ENCODE results near the gene FKBP4. TPM values are rescaled to one million over a fixed set of nuclear protein-coding genes. Genes with fewer than 3 reads are reported as not detected.

Gene FKBP4
- total RNA-seq, 1 donor from 2014 or later: 36.5 TPM

DNA sequence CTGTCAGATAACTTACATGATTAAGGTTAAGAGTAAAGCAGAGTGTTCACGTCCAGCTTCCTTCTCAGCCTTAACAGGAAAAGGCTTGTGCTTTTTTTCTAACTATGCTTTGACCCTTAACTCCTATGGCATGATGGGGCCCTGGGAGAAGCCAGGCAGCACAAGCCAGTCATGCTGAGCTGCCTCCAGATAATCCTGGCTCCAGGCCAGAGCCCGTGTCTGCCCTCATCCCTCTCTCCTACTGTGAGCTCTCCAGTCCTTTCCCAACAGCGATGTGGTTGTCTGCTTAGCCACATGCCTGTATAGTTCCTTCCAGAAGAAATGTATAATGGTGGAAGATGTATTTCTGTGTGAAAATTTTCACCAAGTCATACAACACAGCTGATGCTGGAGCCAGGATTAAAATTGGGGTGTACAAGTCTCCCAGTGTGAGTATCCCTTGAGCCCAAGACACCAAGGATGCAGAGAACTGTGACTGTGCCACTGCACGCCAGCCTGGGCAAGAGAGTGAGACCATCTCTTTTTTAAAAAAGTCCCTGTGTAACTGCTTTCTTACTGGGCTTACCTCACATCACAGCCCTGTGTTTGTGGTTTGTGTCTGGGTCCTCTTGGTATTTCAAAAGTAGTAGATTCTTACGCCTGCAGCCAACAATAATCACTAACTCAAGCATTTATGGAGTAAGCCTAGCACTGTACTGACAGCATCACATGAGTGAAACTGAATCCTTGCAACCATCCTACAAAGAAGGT lies 9.8 kb downstream of the FKBP4 start:
- peak; percentile 83 for DNase-seq (ENCODE audit: low spot score)
- intact Hi-C loops (cut with DNase I): no loop called here

GRCh38 chr12:2805143-2805520 lies 10.4 kb downstream of the FKBP4 start:
- intact Hi-C loops (cut with DNase I): no loop called here
- no peak for DNase-seq (ENCODE audit: low spot score)

DNA sequence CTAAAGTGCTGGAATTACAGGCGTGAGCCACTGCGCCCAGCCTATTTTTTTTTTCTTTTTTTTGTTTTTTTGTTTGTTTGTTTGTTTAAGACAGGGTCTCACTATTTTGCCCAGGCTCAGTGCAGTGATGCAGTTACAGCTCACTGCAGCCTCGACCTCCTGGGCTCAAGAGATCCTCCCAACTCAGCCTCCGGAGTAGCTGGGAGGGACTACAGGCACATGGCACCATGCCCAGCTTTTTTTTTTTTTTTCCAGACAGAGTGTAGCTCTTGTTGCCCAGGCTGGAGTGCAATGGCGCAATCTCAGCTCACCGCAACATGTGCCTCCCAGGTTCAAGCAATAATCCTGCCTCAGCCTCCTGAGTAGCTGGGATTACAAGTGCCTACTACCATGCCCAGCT lies 11.9 kb downstream of the FKBP4 start:
- DNase-seq (ENCODE audit: low spot score): no peak
- intact Hi-C loops (cut with DNase I): no loop called here

GRCh38 chr12:2811801-2812200 lies 17.0 kb downstream of the FKBP4 start:
- intact Hi-C loops (cut with DNase I): loop anchor here (1.0 kb wide), 1 partner anchor 16 kb away; no protein-coding TSS in a partner anchor
- DNase-seq (ENCODE audit: low spot score): no peak

GRCh38 chr12:2812290-2813213 lies 17.8 kb downstream of the FKBP4 start, which contains the start of gene ITFG2:
Gene ITFG2, plus strand, starts transcription at chr12:2812668. Its CDS starts 93 bp downstream, at chr12:2812761.
- intact Hi-C loops (cut with DNase I): loop anchor here (1.0 kb wide), 1 partner anchor 16 kb away; no protein-coding TSS in a partner anchor
- peak; percentile 99 for DNase-seq (ENCODE audit: low spot score)

DNA sequence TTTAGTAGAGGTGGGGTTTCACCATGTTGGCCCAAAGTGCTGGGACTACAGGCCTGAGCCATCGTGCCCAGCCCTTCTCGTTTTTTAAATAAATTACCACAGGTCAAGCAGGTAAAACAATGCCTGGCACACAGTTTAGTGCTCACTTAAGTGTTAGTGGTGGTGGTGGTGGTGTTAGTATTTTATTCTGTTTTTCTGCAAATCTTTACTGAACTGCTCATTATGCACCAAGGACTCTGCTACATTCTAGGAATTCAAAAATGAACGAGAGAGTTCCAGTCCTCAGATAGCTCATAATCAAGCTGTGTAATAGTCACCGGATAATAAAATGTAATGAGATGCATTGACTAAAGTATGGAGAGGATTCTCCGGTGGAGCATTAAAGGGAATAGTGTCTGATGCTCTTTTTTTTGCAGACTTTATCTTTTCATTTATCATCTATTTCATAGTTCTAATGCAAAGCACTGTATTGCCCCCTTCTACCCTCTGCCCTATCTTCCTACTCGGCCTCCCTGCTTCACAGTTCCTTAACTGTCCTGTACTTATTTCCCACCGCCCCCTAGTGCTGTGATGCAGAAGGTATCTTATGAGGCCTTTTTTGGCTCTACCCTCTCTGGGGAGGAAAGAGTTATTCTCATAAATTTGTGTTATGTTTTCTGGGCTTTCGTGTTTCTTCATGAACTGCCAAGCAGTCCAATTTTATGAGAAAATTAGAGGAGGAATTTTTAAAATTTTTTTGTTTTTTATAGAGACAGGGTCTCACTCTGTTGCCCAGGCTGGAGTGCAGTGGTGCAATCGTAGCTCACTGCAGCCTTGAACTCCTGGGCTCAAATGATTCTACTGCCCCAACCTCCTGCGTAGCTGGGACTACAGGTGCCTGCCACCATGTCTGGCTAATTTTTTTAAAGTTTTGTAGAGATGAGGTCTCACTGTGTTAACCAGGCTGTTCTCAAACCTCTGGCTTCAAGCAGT lies 18.7 kb downstream of the FKBP4 start:
- no peak for DNase-seq (ENCODE audit: low spot score)
- intact Hi-C loops (cut with DNase I): no loop called here

DNA sequence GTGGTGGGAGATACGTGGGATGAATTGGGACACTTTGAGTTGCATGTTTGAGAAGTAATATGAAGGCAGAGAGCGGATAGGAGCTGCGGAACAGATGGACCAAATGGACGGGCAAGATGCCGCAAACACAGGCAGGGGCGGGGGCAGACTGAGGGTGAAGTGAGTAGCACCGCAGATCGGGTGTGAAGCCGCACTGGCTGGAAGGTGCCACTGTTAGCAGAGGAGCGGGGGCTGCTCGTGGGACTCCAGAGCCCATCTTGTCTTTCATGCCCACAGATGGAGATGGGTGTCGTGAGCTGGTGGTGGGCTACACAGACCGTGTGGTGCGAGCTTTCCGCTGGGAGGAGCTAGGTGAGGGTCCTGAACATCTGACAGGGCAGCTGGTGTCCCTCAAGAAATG lies 25.0 kb downstream of the FKBP4 start:
- DNase-seq (ENCODE audit: low spot score): no peak
- intact Hi-C loops (cut with DNase I): no loop called here

DNA sequence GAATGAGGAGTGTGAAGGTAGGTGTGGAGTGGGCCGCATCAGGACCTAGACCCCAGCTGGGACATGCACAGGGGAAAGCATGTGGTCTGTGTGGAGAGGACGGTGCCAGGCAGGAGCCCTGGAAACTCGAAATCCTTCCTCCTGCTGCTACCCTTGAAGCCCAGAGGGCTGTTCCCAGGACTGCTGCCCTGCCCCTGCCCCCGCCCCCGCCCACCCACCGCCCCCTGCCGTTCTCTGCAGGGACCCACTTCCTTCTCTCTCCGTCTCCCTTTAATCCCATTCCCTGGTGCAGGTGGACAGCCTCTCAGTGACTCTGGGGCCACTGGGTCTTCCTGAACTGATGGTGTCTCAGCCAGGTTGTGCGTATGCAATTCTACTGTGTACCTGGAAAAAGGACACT lies 25.7 kb downstream of the FKBP4 start:
- no peak for DNase-seq (ENCODE audit: low spot score)
- intact Hi-C loops (cut with DNase I): no loop called here

GRCh38 chr12:2823483-2823882 lies 28.7 kb downstream of the FKBP4 start:
- no peak for DNase-seq (ENCODE audit: low spot score)
- intact Hi-C loops (cut with DNase I): no loop called here

DNA sequence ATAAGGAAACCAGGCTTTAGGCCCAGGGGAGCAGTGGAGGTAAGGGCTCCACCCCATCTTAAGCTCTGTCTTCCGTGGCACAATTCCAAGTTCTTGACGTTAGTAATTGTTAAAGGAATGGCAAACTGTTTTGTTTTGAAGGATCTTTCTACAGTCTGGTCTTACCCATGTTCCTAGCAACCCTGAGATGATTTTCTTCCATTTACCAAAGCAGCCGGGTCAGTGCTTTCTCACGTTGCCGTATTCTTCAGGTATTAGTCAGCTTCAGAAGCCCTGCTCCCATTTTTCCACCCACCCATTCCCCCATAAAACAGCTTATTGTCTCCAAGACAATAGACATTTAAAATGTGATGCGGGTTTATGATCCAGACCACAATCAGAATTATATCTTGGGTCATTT lies 29.8 kb downstream of the FKBP4 start:
- intact Hi-C loops (cut with DNase I): no loop called here
- no peak for DNase-seq (ENCODE audit: low spot score)

GRCh38 chr12:2825132-2825531 lies 30.4 kb downstream of the FKBP4 start:
- intact Hi-C loops (cut with DNase I): no loop called here
- DNase-seq (ENCODE audit: low spot score): no peak

- intact Hi-C loops (cut with DNase I): no loop called here
- no peak for DNase-seq (ENCODE audit: low spot score)
These were observed 31.3 kb downstream of the FKBP4 start for GRCh38 chr12:2826036-2826435.

- intact Hi-C loops (cut with DNase I): no loop called here
- DNase-seq (ENCODE audit: low spot score): no peak
These were observed 32.1 kb downstream of the FKBP4 start for GRCh38 chr12:2826721-2827515.

DNA sequence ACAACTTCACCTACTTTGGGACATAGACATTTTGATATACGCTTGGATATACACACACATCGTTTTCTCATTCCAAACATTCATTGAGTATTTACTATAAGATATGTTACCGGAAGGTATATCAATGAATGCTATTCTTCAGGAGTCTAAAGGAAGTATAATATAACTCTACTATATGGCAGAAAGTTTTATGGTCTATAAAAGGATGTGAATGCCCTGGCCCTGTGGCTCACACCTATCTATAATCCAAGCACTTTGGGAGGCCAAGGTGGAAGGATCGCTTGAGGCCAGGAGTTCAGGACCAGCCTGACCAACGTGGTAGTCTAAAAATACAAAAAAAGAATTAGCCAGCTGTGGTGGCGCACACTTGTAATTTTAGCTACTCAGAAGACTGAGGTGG lies 34.5 kb downstream of the FKBP4 start:
- DNase-seq (ENCODE audit: low spot score): no peak
- intact Hi-C loops (cut with DNase I): no loop called here

DNA sequence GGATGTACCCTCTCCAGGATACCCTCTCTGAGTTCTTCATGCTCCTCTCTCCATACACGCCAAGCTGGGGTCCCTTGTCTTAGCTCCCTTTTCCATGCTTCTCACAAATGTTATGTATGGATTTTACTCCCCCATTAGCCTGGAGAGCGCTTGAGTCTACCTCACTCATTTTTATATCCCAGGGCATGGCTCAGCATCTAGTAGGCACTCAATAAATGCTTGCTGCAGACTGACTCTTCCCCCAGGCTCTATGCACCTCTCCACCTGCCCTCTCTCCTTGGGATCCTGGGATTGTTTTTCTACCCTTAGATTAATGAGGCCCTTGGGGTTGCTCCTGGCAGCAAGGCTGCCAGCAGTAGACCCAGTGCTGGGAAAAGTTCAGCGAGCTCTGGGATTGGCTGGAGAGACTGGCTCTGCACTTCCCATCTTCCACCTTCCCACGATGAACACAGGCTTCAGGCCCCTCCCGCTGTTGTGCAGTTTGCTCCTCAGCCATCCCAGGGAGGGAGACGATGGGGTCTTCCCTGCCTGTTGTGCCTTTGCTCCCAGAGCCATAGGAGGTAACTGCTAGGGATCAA lies 37.9 kb downstream of the FKBP4 start:
- DNase-seq (ENCODE audit: low spot score): no peak
- intact Hi-C loops (cut with DNase I): no loop called here

DNA sequence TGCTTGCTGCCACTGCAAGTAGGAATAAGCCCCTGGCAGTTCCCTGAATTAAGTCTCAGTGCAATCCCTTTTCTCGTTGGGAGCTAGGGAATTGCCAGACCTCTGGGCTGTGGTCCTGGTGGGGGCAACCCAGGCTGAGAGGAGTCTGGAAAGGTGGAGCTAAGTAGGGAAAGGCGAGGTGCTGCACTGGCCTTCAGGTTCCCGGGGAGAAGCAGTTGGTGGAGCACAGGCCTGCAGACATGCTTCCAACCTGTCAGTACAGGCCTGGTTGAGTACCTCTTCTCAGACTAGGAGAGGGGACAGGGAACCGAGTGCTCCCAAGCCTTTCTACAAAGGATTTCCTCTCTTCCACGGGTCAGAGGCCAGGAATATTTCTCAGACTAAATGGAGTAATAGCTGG lies 38.6 kb downstream of the FKBP4 start:
- DNase-seq (ENCODE audit: low spot score): no peak
- intact Hi-C loops (cut with DNase I): no loop called here

DNA sequence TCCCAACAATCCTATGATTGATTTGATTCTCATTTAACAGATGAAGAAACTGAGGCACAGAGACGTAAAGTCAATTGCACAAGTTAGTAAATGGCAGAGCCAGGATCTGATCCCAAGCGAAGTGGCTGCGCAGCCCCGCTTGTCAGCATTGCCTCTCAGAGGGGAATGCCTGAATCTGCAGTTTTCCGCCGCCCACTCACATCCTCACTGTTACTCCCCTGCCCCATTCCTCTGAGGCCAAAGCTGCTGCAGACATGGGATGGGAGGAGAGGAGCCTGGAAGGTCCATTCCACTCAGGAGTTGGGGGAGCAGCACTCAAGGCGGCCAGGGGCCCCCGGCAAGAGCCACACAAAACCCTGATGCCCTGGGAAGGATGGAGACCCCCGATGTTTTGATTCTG lies 39.0 kb downstream of the FKBP4 start:
- intact Hi-C loops (cut with DNase I): no loop called here
- DNase-seq (ENCODE audit: low spot score): no peak
